HepG2 (cell line): ENCODE data around the gene KL. TPM values are rescaled to one million over a fixed set of nuclear protein-coding genes. Genes with fewer than 3 reads are reported as not detected.
A peak's percentile ranks its signal among the peaks of the same experiment; 100 is the strongest.

ENCODE experiments used
- CEBPG ChIP-seq: IDR thresholded peaks from 2 replicates; pipeline ENCODE4 v1.6.1; 2016
- HNRNPLL ChIP-seq: fragments of 200-400 bp; formaldehyde crosslinking; IDR thresholded peaks from 2 replicates; pipeline ENCODE4 v1.6.1; 2017; ENCODE audit warnings: mild to moderate bottlenecking, low read depth, low read length; ENCODE audit not compliant: poor library complexity, severe bottlenecking
- KDM3A ChIP-seq: IDR thresholded peaks from 2 replicates; pipeline ENCODE4 v1.6.1; 2018; ENCODE audit warnings: low read depth, missing compliant biosample characterization
- NCOA2 ChIP-seq: sonication (generic); formaldehyde crosslinking; IDR thresholded peaks from 2 replicates; pipeline ENCODE4 v1.8.0; 2022; ENCODE audit warnings: inconsistent platforms
- PCBP2 ChIP-seq: fragments of 200-400 bp; formaldehyde crosslinking; optimal IDR thresholded peaks from 2 replicates; pipeline ENCODE3; 2018; ENCODE audit warnings: low read length, low read depth; ENCODE audit not compliant: poor library complexity, severe bottlenecking
- RAD21 ChIP-seq: fragments of 450-650 bp; formaldehyde crosslinking; IDR thresholded peaks from 2 replicates; pipeline ENCODE4 v1.5.0; 2020; ENCODE audit warnings: mild to moderate bottlenecking
- RFXANK ChIP-seq: IDR thresholded peaks from 2 replicates; pipeline ENCODE4 v1.6.1; 2016
- SMC3 ChIP-seq: IDR thresholded peaks from 2 replicates; pipeline ENCODE4 v1.6.1; 2011; ENCODE audit warnings: low read length, improper control_type of control experiment
- ZKSCAN8 ChIP-seq: IDR thresholded peaks from 2 replicates; pipeline ENCODE4 v1.6.1; 2016; ENCODE audit warnings: borderline replicate concordance, missing genetic modification reagents, missing compliant biosample characterization
- ZMYM3 ChIP-seq: sonication (generic); formaldehyde crosslinking; IDR thresholded peaks from 2 replicates; pipeline ENCODE4 v1.5.1; 2020; ENCODE audit warnings: mild to moderate bottlenecking, missing genetic modification reagents
- ZSCAN29 ChIP-seq: sonication (generic); formaldehyde crosslinking; conservative IDR thresholded peaks from 2 replicates; pipeline ENCODE4 v1.4.0; 2020; ENCODE audit warnings: mild to moderate bottlenecking, missing genetic modification reagents
- polyA plus RNA-seq, 8 experiments: library from polyadenylated mRNA; depleted of rRNA in 3 of 8; stranded (reverse) in 7 of 8; unstranded in 1 of 8; fragments of >200 nt; fragmentation: Illumina TruSeq in 4 of 8; extraction: Trizol in 4 of 8; gene quantifications; 2 replicates each; pipeline versions ENCODE4 v1.2.1 to v1.2.3, GENCODE V29; 2011 to 2016; ENCODE audit warnings: low read depth in 4 of 8, missing spikeins in 1 of 8, mixed read lengths in 1 of 8; ENCODE audit not compliant: insufficient read depth in 1 of 8
- total RNA-seq, 5 experiments: library from RNA; depleted of rRNA; stranded (reverse); fragments of >200 nt; fragmentation: Illumina TruSeq; extraction: Trizol; gene quantifications; 2 replicates each; pipeline ENCODE4 v1.2.3, GENCODE V29; 2016; ENCODE audit warnings: low read depth in 1 of 5
- TF ChIP-seq, protein P1 (sequence below): sonication (generic); formaldehyde crosslinking; IDR thresholded peaks from 2 replicates; pipeline ENCODE4 v1.4.0; 2020; ENCODE audit warnings: missing genetic modification reagents, borderline replicate concordance
- TF ChIP-seq, protein P2 (sequence below): sonication (generic); formaldehyde crosslinking; IDR thresholded peaks from 2 replicates; pipeline ENCODE4 v1.8.0; 2022; ENCODE audit warnings: mild to moderate bottlenecking, missing genetic modification reagents
- TF ChIP-seq, protein P3 (sequence below): IDR thresholded peaks from 2 replicates; pipeline ENCODE4 v1.6.1; 2012; ENCODE audit warnings: low read length, improper control_type of control experiment
- TF ChIP-seq, protein P4 (sequence below): sonication (generic); formaldehyde crosslinking; IDR thresholded peaks from 2 replicates; pipeline ENCODE4 v1.4.0; 2020; ENCODE audit warnings: missing genetic modification reagents
- TF ChIP-seq, protein P5 (sequence below): IDR thresholded peaks from 2 replicates; pipeline ENCODE4 v1.4.0; 2020; ENCODE audit warnings: mild to moderate bottlenecking, missing genetic modification reagents

Gene KL
- total and polyA plus RNA-seq, 2 of the 13 experiments (the other 11 are each of a cell fraction or from before 2014, with no cell fraction given), result not detected

DNA sequence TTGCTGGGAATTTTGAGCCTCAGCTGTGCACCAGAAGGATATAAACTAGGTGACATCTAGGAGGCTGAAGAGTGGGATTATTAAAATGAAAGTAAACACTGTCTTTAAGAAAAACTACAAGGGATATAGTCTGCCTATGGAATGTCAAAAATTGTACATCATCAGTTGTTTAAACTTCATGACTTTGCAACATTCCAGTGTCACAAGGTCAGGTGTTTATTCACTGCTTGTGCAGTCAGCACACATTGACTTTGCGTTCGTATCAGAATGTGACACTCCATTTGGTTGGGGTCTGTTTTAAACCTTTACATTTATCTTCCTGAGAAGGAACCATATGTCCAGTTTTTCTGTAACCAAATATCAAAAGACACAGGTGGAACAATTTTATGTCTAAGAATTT lies 85.6 kb downstream of the KL start (continued):
- TF ChIP-seq, protein P1, sequence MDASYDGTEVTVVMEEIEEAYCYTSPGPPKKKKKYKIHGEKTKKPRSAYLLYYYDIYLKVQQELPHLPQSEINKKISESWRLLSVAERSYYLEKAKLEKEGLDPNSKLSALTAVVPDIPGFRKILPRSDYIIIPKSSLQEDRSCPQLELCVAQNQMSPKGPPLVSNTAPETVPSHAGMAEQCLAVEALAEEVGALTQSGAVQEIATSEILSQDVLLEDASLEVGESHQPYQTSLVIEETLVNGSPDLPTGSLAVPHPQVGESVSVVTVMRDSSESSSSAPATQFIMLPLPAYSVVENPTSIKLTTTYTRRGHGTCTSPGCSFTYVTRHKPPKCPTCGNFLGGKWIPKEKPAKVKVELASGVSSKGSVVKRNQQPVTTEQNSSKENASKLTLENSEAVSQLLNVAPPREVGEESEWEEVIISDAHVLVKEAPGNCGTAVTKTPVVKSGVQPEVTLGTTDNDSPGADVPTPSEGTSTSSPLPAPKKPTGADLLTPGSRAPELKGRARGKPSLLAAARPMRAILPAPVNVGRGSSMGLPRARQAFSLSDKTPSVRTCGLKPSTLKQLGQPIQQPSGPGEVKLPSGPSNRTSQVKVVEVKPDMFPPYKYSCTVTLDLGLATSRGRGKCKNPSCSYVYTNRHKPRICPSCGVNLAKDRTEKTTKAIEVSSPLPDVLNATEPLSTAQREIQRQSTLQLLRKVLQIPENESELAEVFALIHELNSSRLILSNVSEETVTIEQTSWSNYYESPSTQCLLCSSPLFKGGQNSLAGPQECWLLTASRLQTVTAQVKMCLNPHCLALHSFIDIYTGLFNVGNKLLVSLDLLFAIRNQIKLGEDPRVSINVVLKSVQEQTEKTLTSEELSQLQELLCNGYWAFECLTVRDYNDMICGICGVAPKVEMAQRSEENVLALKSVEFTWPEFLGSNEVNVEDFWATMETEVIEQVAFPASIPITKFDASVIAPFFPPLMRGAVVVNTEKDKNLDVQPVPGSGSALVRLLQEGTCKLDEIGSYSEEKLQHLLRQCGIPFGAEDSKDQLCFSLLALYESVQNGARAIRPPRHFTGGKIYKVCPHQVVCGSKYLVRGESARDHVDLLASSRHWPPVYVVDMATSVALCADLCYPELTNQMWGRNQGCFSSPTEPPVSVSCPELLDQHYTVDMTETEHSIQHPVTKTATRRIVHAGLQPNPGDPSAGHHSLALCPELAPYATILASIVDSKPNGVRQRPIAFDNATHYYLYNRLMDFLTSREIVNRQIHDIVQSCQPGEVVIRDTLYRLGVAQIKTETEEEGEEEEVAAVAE (CRISPR knock-in tag), result no peak
- TF ChIP-seq, protein P2, sequence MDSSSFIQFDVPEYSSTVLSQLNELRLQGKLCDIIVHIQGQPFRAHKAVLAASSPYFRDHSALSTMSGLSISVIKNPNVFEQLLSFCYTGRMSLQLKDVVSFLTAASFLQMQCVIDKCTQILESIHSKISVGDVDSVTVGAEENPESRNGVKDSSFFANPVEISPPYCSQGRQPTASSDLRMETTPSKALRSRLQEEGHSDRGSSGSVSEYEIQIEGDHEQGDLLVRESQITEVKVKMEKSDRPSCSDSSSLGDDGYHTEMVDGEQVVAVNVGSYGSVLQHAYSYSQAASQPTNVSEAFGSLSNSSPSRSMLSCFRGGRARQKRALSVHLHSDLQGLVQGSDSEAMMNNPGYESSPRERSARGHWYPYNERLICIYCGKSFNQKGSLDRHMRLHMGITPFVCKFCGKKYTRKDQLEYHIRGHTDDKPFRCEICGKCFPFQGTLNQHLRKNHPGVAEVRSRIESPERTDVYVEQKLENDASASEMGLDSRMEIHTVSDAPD, result no peak
- TF ChIP-seq, protein P3, sequence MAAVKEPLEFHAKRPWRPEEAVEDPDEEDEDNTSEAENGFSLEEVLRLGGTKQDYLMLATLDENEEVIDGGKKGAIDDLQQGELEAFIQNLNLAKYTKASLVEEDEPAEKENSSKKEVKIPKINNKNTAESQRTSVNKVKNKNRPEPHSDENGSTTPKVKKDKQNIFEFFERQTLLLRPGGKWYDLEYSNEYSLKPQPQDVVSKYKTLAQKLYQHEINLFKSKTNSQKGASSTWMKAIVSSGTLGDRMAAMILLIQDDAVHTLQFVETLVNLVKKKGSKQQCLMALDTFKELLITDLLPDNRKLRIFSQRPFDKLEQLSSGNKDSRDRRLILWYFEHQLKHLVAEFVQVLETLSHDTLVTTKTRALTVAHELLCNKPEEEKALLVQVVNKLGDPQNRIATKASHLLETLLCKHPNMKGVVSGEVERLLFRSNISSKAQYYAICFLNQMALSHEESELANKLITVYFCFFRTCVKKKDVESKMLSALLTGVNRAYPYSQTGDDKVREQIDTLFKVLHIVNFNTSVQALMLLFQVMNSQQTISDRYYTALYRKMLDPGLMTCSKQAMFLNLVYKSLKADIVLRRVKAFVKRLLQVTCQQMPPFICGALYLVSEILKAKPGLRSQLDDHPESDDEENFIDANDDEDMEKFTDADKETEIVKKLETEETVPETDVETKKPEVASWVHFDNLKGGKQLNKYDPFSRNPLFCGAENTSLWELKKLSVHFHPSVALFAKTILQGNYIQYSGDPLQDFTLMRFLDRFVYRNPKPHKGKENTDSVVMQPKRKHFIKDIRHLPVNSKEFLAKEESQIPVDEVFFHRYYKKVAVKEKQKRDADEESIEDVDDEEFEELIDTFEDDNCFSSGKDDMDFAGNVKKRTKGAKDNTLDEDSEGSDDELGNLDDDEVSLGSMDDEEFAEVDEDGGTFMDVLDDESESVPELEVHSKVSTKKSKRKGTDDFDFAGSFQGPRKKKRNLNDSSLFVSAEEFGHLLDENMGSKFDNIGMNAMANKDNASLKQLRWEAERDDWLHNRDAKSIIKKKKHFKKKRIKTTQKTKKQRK, result no peak
- TF ChIP-seq CEBPG (CRISPR knock-in tag) (peak; percentile 43; the same call in 1 of the 2 replicates), NCOA2 (CRISPR knock-in tag) (peak; percentile 32; the same call in 1 of the 2 replicates), ZKSCAN8 (no peak), KDM3A (CRISPR knock-in tag) (no peak), PCBP2 (no peak), ZSCAN29 (CRISPR knock-in tag) (no peak), HNRNPLL (no peak), RAD21 (CRISPR knock-in tag) (no peak), SMC3 (no peak), ZMYM3 (CRISPR knock-in tag) (no peak), RFXANK (CRISPR knock-in tag) (no peak)
- TF ChIP-seq, protein P4, sequence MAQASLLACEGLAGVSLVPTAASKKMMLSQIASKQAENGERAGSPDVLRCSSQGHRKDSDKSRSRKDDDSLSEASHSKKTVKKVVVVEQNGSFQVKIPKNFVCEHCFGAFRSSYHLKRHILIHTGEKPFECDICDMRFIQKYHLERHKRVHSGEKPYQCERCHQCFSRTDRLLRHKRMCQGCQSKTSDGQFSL (CRISPR knock-in tag), result no peak
- TF ChIP-seq, protein P5, sequence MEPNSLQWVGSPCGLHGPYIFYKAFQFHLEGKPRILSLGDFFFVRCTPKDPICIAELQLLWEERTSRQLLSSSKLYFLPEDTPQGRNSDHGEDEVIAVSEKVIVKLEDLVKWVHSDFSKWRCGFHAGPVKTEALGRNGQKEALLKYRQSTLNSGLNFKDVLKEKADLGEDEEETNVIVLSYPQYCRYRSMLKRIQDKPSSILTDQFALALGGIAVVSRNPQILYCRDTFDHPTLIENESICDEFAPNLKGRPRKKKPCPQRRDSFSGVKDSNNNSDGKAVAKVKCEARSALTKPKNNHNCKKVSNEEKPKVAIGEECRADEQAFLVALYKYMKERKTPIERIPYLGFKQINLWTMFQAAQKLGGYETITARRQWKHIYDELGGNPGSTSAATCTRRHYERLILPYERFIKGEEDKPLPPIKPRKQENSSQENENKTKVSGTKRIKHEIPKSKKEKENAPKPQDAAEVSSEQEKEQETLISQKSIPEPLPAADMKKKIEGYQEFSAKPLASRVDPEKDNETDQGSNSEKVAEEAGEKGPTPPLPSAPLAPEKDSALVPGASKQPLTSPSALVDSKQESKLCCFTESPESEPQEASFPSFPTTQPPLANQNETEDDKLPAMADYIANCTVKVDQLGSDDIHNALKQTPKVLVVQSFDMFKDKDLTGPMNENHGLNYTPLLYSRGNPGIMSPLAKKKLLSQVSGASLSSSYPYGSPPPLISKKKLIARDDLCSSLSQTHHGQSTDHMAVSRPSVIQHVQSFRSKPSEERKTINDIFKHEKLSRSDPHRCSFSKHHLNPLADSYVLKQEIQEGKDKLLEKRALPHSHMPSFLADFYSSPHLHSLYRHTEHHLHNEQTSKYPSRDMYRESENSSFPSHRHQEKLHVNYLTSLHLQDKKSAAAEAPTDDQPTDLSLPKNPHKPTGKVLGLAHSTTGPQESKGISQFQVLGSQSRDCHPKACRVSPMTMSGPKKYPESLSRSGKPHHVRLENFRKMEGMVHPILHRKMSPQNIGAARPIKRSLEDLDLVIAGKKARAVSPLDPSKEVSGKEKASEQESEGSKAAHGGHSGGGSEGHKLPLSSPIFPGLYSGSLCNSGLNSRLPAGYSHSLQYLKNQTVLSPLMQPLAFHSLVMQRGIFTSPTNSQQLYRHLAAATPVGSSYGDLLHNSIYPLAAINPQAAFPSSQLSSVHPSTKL (CRISPR knock-in tag), result peak; percentile 82
